ENCODE results near the gene NTF3.

Gene NTF3

DNA sequence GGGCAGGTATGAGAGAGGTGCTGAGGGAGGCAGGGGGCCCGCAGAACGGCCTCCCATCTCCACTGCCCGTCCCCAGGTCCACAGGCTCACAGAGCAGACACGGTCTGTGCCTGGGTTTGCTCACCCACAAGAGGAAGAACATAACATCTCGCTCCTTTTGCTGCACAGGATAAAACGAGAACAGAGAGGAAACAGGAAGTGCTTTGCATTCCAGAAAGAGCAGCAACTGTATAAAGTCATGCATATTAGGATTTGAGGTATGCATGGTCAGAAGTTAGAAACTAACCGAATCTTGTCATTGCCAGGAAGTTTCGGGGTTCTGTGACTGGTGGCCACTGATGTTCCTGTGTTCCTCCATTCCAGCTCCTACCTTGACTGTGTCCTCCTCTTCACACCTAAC is 25.0 kb downstream of the NTF3 start:
- DNase-seq (ENCODE audit: low read depth) = no peak

DNA sequence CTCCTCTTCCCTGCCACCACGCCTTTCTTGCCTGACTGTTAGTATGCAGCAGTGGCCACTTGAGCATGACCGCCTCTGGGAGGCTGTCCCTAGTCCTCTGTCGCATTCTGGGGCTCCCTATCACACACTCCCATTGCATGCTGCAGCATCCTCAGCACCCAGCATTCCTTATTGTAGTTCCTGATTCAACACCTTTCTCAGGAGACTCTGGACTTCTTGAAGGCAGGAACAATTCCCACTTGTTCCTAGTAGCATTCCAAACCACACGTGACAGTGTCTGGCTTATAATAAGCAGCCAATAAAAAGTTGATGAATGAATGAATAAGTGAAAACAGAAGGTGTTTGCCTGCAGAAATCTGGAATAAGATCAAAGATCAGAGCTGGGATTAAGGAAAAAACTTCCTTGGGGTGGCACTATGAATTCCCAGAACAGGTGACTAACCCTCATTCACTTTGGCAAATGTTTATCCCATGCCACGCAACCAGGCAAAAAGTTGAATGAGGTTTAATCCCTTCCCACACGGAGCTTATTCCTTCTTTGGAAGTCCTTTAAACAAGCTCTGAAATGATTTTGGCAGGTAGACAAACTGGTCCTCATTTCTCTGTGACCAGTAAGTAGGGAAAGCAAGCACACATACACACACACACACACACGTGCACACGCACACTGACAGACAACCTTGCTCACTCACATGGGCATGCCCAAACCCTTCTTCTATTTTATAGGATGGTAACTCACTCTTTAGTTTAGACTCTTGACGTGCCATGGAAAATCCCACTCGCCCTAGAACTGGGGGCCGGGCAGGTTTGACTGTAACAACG is 26.5 kb downstream of the NTF3 start:
- no peak for DNase-seq (ENCODE audit: low read depth)

DNA sequence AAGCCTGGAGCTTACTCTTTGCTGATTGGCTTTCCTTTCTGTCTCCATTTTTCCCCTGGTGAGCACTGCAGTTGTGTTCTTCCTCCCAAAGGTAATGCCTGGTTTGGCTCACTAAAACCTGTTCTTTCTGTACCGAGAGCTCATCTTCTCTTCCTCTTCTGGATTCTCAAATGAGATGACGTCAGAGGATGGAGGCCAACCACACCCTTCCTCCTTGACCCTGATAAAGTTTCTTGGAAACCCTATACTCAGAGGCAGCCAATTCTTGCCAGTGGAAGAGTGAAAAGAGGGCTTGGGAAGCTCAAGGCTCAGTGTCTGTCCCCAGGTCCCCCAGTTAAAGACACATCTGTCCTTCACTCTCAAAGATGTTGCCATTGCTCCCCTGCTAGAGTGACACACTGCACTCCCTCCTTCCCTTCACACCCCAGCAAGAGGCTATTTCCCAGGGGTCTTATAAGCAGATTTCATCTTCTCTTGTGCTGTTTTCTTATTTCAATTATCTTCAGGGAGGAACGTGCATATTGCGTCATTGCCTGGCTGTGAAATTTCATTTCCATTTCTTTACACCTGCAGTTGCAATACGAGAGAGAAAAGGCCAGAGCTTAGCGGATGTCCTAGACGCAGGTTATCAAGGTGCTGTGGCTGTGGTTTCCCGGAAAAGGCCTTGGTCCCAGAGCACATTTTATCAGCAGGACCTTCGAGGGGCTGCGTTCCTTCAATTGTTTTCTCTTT is 27.3 kb downstream of the NTF3 start:
- no peak for DNase-seq (ENCODE audit: low read depth)

DNA sequence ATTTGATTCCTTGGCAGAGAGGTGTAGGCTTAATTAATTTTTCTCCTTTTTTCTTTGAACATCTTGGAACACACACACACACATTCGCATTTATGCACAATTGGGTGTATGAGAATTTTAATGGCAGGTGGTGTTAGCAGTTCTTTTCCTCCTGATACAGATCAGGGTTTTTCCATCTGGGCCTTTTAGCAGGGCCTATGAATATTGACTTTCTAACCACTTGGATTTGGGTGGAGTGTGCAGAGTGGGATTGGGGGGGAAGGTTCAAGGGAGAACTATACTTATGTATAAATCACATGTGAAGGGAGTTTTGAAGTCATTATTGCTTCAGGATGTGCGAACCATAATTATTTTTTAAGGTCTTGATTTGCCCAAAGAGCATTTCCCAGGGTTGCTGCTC is 28.9 kb downstream of the NTF3 start:
- no peak for DNase-seq (ENCODE audit: low read depth)

DNA sequence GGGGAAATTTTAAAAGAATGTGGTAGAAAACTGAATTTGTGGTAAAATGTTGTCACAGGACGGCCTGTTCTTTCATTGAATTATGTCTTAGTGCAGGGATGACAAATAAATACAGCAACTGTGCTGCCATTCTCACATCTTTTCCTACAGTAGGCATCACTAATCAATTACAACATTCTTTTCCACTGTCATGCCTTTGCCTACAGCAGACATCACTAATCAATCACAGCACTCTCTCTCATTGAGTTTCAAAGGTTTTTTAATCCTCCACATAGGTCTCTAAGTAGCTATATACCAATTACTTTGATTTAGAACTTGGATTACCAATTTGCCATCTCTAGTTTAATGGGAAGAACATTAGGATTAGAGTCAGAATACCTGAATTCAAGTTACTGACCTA is 30.1 kb downstream of the NTF3 start:
- no peak for DNase-seq (ENCODE audit: low read depth)

DNA sequence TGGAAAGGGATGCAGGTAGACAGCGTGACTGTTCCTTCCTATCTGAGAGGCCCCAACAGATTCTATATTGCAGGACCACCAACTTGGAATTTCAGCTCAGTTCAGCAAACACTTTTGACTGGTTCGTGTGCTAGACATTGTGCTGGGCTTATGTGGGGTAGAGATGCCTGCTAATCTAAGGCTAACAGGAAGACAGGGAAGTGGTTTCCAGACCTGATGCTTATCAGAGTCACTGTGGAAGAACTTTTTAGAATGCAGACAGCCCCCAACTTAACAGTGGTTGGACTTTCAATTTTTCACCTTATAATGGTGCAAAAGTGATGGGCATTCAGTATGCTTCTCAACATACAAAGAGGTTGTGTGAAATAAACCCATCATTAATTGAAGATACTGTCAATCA is 32.2 kb downstream of the NTF3 start:
- DNase-seq (ENCODE audit: low read depth) = no peak

DNA sequence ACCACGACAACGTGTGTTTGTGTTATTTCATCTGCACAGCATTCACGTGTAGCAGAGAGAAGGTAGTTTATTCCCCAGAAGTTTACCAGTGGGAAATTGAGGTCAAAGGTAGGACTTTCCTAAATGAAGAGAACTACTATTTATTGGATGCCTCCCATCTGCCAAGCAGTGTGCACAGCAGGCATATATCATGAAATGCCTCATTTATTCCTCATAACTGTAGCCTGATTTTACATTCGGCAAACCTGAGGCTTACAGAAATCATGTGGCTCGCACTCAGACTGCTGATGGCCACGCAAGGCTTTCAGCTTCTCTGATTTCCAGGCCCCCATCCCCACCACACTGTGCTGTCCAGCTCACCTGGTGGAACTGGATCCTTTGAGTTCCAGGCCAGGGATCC is 33.5 kb downstream of the NTF3 start:
- DNase-seq (ENCODE audit: low read depth) = no peak

DNA sequence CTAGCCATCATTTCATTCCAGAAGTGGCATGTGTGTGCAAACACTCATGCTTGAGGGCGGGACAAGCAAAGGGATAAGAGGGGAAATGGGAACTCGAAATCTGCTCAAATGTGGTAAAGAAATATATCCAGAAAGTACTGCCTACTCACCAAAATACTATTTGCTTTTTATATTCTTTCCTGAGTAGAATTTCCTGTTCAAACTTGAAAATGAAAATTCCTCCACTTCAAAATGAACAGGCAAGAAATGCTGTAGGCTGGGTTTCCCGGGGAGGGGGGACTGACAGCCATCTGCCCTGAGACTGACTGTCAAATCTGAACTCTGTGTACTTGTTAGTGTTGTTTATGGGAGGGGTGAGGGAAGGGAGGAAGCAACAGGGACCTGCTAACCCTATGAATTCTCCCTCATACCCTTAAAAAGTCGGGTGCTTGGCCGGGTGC is 34.6 kb downstream of the NTF3 start:
- DNase-seq (ENCODE audit: low read depth) = no peak

DNA sequence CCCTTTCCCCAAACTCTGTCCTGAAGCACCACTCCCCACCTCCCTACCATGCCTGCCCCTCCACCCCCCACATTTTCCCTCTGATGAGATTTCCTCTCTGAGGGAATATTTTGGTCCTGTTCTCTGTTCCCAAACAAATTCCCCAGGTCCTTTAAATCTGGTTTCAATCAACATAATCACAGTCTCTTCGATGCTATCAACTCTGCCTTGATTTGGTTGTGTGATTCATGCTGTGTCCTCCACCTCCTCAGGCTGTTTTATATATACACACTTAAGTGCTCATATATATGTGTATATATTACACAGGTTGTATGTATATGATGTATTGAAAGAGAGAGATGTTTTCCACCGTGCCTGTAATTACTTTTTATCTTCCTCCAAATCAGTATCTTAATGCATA is 36.0 kb downstream of the NTF3 start:
- DNase-seq (ENCODE audit: low read depth) = no peak

DNA sequence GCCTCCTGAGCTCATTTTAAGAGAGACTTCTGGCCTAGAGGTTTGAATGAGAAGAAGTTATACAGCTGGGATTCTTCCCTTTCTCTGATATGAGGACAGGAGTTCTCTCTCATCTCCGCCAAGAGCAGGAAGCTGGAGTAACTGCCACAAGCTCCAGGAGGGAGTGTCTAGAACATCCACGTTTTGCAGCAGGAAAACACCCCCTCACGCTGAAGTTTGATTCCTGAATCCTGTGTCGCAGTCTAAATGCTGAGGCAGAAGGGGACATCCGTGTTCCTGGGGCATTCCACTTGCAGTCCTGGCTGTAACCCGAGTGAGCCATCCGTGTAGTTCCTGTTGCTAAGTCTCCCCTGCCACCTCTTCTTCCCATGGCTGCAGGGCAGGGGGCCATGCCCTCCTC is 38.3 kb downstream of the NTF3 start:
- DNase-seq (ENCODE audit: low read depth) = no peak

DNA sequence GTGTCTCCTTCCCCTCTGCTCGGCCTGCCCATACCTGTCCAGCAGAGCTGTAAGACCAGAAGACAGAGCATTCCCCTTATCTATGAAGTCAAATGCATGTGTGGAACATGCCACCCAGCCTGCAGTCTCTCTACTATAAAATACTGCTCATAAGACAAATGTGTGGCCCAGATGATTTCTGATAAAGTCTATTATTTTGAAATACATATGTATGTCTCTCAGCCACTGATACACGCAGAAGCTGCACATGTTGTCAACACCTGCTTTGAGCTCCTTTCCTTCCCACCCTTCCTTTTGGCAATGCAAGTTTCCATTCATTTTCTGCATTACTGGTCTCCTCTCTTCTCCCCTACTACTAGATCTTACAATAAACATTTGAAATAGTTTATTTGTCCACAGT is 38.8 kb downstream of the NTF3 start:
- DNase-seq (ENCODE audit: low read depth) = no peak

DNA sequence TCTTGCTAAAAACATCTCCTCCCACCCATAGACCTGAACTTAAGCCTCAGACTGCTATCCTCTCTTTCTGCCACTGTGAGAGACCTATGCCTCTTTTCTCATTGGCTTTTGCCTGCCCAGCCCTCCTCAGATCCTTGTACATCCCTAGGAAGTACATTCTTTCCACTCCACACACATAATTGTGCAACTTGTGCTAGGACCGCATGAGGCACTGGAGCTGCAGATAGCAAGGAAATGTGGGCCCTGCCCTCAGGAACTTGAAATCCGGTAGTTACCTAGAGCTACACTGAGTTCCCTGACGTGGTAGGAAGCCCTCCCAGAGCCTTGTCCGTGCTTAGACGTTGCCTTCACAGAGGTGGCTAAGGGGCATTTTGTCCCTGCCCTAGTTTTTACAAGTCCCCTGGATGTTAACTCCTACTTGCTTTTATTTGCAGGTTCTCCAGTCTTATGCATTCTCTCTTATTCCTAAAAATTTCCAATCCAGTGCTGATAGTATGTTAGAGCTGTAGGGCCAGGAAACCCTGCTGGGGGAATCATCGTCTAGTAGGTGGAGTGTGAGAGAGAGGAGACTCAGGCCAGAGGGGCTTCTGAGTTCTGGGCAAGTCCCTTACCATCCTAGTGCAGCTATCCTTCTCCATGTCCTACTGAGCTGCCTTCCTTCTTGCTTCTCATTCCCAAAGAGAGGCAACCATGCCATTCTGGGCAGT is 41.3 kb downstream of the NTF3 start:
- no peak for DNase-seq (ENCODE audit: low read depth)

DNA sequence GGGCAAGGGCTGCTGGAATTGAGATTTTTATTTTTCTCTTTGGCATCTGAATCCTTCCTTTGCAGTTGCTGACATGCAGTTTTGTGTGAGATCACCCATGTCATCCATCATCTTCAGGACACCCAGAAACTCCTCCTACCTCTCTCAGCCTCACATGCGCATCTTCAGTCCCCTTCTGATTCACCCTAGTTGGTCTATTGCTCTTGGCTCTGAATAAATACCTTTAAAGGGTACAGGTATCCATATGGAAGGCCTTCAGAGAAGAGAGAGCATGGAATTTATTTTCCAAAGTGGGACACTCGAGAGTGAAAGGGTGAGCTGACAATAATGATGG is 41.8 kb downstream of the NTF3 start:
- no peak for DNase-seq (ENCODE audit: low read depth)

DNA sequence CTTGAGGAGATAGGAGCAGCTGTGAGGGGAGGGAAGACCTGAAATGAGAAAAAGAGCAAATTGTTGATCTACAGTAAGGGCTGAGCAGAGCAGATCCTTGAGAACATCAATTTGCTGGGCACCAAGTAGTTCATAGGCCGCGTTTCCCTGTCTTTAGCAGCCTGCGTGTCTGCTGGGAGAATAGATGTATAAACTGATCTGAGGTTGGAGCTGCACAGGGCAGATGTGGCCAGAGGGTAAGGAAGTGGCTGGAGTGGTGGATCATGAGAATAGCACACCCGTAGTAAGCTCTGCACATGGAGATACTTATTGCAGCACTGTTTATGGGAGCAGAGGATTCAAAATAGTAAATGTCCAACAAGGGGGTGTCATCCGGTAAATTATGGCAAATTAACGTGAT is 44.4 kb downstream of the NTF3 start:
- DNase-seq (ENCODE audit: low read depth) = no peak

DNA sequence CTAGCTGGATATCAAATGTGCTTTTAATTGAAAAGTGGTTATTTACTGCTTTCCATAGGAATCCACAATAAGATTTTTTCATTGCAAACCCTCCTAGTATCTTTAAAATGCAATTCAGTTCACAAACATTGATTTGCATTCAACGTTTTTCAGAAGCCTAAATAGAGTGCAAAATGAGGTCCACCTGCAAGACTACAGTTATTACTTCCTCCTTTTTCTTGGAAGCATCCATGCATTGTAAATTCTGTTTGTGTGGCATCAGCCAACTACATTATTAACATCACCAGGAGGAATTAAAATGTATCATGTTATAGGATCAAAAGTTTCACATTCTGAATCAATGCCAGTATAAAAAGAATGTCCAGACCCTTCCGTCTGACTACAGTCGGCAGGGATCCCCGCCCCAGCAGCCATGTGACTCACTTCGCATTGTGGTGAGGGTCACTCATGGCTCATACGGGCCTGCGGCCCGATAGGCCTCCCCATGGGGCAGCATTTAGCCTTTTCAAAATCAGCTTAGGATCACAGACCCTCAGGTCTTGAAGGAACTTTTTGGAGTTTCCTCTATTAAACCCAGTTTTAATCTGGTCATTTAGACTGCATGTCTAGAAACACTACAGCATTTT is 46.3 kb downstream of the NTF3 start:
- DNase-seq (ENCODE audit: low read depth) = no peak

DNA sequence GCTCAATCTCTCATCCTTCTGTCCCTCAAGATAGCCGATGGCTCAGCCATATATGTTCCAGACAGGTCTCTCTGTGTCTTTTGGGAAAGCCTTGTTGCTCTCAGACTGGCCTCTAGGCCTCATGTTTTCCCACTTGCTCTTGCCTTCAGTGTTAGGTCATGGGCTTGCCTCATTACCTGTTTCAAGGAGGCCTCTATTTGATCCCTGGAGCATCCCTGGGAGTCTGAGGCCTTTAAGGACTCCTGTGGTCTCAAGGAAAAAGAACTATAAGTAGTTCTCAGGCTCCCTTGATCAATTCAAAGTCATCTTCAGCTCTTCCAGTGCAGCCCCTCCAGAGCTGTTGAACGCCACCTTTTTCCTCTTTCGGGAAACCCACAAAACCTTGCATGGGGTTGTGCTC is 47.9 kb downstream of the NTF3 start:
- DNase-seq (ENCODE audit: low read depth) = no peak

DNA sequence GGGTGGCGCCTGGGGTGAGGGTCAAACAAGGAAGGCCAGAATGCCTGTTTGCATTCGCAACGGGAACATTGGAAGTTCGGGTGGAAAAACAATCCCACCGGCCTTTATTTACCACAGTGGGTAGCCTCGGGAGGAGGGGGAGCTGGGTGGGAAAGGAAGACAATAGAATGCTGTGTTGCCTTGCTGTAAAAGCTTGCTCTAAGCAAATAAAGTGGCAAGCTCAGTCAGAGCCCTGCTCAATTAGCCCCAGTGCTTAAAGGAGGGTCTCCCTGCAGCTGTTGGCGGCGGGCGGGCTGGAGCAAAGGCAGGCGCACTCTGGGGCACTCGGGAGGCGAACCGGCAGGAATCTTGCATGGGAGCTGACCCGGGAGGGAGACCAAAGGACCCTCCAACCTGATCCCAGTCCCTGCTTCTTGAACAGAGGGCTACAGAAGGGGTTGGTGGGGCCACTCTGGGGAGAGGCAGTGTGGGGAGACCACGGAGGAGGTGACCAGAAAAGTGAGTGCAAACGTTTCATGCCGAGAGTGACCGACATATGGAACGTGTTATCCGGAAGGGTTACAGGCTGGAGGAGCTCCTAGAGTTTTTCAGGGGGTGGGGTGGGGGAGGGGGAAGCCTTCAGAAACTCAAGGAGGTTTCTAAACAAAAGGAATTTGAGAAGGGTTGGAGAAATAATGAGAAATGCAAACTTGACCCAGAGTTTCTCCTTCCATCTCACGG is 48.5 kb downstream of the NTF3 start:
- DNase-seq (ENCODE audit: low read depth) = no peak

DNA sequence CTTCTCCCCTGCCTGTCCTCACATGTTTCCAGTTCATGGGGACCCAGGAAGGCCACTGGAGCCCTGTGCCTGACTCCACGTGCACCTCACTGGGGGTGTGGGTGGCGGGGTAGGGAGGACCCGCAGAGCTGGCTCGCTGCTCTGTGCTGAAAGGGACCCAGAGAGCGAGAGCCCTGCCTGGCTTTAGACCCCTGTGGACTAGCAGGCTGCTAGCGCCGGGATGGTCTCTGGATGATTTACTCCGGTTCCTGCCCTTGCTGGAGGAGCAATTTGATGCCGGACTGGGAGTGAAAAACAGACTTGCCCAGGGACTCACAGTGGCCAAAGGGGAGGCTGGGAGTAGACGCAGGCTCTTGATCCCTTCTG is 49.0 kb downstream of the NTF3 start:
- DNase-seq (ENCODE audit: low read depth) = no peak

DNA sequence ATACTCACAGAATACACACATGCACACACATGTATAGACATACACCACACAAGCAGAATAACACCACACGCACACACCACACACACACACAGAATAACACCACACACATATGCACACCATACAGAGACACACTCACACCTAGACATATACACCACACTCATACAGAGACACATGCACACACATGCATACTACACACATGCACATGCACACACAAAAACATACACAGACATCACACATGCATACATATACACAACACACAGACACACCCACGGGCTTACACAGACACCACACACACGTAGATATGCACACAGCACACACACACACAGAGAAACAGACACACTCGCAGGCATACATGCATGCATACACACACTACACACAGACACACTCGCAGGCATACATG is 49.7 kb downstream of the NTF3 start:
- DNase-seq (ENCODE audit: low read depth) = no peak

DNA sequence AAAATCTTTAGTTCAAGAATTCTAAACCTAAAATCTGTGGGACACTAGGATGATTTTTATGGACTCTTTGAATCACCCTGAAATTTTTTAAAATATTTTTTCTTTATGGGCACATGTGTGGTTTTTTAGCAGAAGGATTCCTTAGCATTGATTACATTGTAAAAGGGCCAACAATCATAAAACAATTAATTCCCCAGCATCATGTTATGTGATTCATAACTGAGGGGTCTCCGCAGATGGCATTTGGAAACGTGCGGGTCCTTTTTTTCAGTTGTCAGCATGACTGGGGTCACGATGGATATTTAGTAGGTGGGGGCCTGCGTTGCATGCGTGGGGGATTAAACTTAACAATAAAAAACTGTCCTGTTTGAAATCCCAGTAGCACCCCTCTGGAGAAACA is 52.5 kb downstream of the NTF3 start:
- no peak for DNase-seq (ENCODE audit: low read depth)

DNA sequence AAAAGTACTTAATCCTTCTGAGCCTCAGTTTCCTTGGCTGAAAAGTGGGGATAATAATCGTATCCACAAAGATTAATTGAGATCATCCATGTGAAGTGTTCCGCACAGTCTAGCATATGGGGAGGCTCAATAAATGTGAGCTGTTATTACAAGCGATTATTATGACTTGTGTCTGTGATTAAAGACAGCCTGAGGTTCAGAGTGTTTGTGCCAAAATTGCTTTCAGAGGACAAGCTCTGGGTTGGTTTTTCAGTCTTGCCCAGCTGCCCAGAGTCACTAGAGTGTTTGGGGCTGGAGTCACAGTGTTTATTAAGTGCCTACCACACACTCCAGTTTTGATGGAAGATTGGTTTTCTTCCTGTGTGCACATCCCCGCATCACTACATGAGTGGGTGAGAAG is 53.5 kb downstream of the NTF3 start:
- DNase-seq (ENCODE audit: low read depth) = no peak

DNA sequence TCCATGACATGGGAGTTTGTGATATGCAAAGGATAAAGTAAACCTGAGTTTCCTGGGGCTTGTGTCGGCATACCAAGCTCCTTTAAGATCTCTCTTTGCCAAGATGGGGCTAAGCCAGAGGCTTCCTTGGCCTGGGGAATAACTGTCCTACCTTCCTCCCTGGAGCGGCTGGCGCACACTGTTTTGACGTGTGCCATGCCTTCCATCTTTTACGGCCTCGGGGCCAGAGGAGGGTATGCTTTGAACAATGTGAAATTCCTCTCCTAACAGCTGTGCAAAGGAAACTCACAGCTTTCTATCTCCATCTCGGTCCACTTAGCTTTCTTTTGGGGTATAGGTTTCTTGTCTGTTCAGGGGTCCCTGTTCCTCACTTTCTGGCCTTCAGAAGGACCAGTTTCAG is 55.2 kb downstream of the NTF3 start:
- DNase-seq (ENCODE audit: low read depth) = no peak
